IgD-negative memory B cell (primary cell): Measurements from ENCODE around the gene MOK. TPM values are rescaled to one million over a fixed set of nuclear protein-coding genes. Genes with fewer than 3 reads are reported as not detected.

Experiments used
- H3K27ac Mint-ChIP-seq, 3 donors: one replicate each; pipeline ENCODE4 v1.8.0; 2020 to 2022; ENCODE audit warnings: mild to moderate bottlenecking in 3 of 3, mixed read lengths in 3 of 3, moderate library complexity in 1 of 3
- H3K27me3 Mint-ChIP-seq: one replicate; pipeline ENCODE4 v1.8.0; 2021; ENCODE audit warnings: mixed read lengths
- H3K36me3 Mint-ChIP-seq: one replicate; pipeline ENCODE4 v1.8.0; 2020; ENCODE audit warnings: mild to moderate bottlenecking, mixed read lengths
- H3K4me1 Mint-ChIP-seq, 3 donors: one replicate each; pipeline ENCODE4 v1.8.0; 2020 to 2022; ENCODE audit warnings: mixed read lengths in 3 of 3, mild to moderate bottlenecking in 1 of 3
- H3K4me3 Mint-ChIP-seq, 4 donors: one replicate each; pipeline ENCODE4 v1.8.0; 2020 to 2022; ENCODE audit warnings: mild to moderate bottlenecking in 4 of 4, mixed read lengths in 4 of 4, moderate library complexity in 3 of 4
- H3K9me3 Mint-ChIP-seq, 3 donors: one replicate each; pipeline ENCODE4 v1.8.0; 2020 to 2021; ENCODE audit warnings: mixed read lengths in 3 of 3, mild to moderate bottlenecking in 1 of 3
- polyA plus RNA-seq: library from polyadenylated mRNA; unstranded; fragments of 300-500 nt; fragmentation: Illumina TruSeq; gene quantifications from one replicate; pipeline ENCODE4 v1.2.3, GENCODE V29; 2021

MOK gene
- polyA plus RNA-seq, 1 donor from 2014 or later: 0.43 TPM

DNA sequence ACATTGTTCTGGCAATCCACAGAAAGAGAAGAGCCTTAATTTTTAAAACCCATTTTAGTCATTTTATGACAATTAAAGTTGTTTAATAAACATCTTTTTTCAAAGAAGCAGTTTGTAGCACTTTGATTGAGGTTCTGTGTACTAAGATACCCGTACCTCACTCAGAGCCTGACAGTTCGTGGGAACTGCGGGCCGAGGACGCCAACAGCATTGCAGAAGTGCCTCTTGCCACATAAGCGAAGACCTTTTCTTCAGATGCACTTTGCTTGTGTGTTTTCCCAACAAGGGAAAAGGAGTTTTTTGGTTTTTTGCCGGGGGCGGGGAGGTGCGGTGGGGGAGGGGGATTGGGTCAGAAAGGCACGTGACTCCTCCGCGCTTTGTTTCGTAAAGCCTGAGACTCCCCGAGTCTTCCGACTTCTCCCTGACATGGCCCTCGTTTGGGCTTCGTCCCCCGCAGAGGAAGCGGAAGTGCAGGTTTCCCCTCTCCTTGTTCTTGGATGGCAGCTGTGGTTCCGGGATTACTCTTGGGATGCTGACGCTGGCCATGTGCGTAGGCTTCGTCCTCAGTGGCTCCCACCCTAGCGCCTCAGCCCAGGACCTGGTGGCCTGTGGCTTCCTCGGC, 94.4 kb downstream of the MOK start:
- Mint-ChIP-seq H3K9me3 (no peaks in the 10 kb centered on the region), H3K27me3 (no peaks in the 10 kb centered on the region), H3K4me3 (no peak overlapping the region), H3K36me3 (peaks cover 8% of the 10 kb centered on the region), H3K4me1 (no peaks in the 10 kb centered on the region), H3K27ac (no peak overlapping the region)

DNA sequence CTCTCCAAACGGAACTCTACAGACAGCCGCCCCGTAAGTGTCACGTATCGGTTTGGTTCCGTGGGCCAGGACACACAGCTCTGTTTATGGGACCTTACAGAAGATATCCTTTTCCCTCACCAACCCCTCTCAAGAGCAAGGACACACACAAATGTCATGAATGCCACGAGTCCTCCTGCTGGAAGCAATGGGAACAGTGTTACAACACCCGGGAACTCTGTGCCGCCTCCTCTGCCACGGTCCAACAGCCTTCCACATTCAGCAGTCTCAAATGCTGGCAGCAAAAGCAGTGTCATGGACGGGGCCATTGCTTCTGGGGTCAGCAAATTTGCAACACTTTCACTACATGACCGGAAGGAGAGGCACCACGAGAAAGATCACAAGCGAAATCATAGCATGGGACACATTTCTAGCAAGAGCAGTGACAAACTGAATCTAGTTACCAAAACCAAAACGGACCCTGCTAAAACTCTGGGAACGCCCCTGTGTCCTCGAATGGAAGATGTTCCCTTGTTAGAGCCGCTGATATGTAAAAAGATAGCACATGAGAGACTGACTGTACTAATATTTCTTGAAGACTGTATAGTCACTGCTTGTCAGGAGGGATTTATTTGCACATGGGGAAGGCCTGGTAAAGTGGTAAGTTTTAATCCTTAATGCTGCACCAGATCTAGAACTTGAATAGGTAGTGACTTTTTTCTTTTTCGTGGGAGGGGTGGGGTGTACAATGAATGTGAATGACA, 95.6 kb downstream of the MOK start:
- no peaks in the 10 kb centered on the region for H3K9me3 Mint-ChIP-seq
- no peaks in the 10 kb centered on the region for H3K4me1 Mint-ChIP-seq
- H3K4me3 Mint-ChIP-seq: no peak overlapping the region
- peaks cover 10% of the 10 kb centered on the region for H3K36me3 Mint-ChIP-seq
- H3K27ac Mint-ChIP-seq: no peak overlapping the region
- H3K27me3 Mint-ChIP-seq: no peaks in the 10 kb centered on the region

DNA sequence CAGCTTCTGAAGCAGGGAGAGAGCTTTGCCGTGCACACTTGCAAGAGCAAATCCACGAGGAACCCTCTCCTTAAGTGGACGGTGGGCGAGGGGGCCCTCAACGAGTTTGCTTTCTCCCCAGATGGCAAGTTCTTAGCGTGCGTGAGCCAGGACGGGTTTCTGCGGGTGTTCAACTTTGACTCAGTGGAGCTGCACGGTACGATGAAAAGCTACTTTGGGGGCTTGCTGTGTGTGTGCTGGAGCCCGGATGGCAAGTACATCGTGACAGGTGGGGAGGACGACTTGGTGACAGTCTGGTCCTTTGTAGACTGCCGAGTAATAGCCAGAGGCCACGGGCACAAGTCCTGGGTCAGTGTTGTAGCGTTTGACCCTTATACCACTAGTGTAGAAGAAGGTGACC, 96.2 kb downstream of the MOK start:
- H3K36me3 Mint-ChIP-seq: peaks cover 9% of the 10 kb centered on the region
- no peaks in the 10 kb centered on the region for H3K27me3 Mint-ChIP-seq
- no peaks in the 10 kb centered on the region for H3K9me3 Mint-ChIP-seq
- H3K4me1 Mint-ChIP-seq: no peaks in the 10 kb centered on the region
- no peak overlapping the region for H3K27ac Mint-ChIP-seq
- H3K4me3 Mint-ChIP-seq: no peak overlapping the region

DNA sequence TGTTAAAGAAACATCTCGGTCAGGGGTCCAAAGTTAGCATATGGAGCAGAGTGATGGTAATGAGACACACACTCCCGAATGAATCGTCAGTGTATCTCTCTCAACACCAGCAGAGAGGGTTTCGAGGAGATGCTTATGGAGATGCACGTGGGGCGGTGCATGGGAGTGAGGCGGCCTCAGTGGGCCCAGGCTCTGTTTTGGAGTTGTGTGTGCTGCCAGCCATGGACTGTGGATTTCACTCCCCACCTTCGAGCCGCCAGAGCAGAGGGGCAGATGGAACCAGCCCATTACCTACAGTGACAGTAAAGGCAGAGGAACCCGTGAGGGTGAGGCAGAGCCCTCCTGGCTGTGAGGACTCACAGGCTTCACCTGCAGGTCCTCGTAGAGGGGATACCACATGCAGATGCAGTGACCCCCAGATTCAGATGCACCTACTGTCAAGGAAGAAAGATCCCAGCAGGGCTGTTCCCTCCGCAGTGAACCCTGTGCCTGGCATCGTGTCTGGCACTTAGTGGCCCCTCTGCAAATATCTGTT, 97.1 kb downstream of the MOK start:
- H3K9me3 Mint-ChIP-seq: no peaks in the 10 kb centered on the region
- H3K4me3 Mint-ChIP-seq: no peak overlapping the region
- no peaks in the 10 kb centered on the region for H3K4me1 Mint-ChIP-seq
- peaks cover 9% of the 10 kb centered on the region for H3K36me3 Mint-ChIP-seq
- no peak overlapping the region for H3K27ac Mint-ChIP-seq
- no peaks in the 10 kb centered on the region for H3K27me3 Mint-ChIP-seq

DNA sequence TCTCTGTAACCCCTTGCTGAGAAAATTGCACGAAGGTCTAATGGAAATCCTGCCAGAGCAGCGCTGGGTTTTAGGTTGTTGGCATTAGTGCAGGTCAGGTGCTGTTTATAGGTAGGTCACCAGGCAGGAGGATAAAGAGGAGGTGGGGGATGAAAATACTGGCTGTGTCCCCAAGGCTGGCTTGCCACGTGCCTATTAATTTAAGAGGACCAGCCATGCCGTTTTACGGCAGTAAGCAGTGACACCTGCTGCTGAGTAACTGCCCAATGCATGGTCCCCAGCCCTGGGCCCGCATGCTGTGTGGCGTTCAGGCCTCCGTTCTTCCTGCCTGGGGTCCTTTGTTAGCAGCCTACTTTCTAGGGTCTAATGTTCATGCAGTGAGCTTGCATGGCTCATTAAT, 98.0 kb downstream of the MOK start:
- Mint-ChIP-seq H3K27me3 (no peaks in the 10 kb centered on the region), H3K27ac (no peak overlapping the region), H3K4me3 (no peak overlapping the region), H3K4me1 (peaks cover 0 to under 1% (median 0%) of the 10 kb centered on the region in 3 donors), H3K9me3 (no peaks in the 10 kb centered on the region), H3K36me3 (peaks cover 9% of the 10 kb centered on the region)

DNA sequence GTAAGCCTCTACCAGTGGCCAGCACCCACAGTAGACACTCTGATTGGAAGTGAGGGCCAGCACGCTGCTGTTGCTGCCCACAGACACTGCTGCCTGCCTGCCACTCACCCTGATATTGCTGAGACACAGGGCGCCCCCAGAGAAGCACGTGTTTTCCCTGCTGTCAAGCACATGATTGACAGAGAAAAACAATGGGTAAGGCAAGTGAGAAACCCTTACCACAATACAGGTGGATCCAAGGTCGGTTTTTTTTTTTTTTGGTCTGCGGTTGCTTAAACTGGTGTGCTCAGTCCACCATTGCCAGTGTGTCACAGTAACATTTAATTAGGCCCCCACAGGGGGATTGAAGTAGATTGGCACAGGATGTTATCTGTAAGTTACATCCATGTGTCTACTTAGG, 99.4 kb downstream of the MOK start:
- no peaks in the 10 kb centered on the region for H3K27me3 Mint-ChIP-seq
- H3K36me3 Mint-ChIP-seq: peaks cover 10% of the 10 kb centered on the region
- H3K4me3 Mint-ChIP-seq: no peak overlapping the region
- H3K4me1 Mint-ChIP-seq: peaks cover 5 to 8% (median 8%) of the 10 kb centered on the region in 3 donors
- no peak overlapping the region for H3K27ac Mint-ChIP-seq
- H3K9me3 Mint-ChIP-seq: no peaks in the 10 kb centered on the region

DNA sequence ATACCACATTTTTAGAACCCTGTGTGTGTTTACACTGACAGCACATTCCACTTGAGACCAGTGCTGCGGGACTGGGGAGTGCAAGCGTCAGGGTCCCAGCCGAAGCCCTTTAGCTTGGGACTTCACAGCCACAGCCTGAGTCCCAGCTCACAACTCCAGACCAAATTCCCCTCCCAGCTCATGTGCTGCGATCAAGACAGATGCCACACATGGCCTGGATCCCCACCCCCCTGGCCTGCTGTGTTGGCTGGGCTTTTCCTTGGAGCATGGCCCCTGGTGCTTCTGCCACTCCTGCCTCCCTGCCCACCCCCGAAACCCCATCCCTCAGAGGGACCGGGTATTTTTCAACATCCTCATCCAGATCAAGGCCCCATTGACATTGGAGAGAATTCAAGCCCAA, 101.6 kb downstream of the MOK start:
- Mint-ChIP-seq H3K27me3 (no peaks in the 10 kb centered on the region), H3K4me1 (peaks cover 5 to 14% (median 13%) of the 10 kb centered on the region in 3 donors), H3K27ac (no peak overlapping the region), H3K4me3 (no peak overlapping the region), H3K9me3 (no peaks in the 10 kb centered on the region), H3K36me3 (peaks cover 15% of the 10 kb centered on the region)

DNA sequence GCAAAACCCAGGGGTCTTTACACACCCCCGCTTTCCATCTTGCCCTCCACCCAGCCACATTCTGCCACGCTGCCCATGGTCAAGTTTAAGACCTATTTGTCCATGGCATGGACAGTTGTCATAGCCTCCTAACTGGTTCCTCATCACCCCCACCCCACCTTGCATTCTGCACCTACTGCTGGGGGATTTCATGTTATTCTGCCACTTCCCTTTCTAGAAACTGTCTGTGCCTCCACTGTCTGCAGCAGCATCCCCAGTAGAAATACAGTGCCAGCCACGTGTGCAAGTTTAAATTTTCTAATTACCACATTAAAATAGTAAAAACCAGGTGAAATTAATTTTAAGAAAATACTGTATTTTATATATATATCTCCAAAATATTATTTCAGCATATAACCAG, 102.0 kb downstream of the MOK start:
- Mint-ChIP-seq H3K4me1 (peaks cover 5 to 14% (median 13%) of the 10 kb centered on the region in 3 donors), H3K4me3 (no peak overlapping the region), H3K9me3 (no peaks in the 10 kb centered on the region), H3K36me3 (peaks cover 15% of the 10 kb centered on the region), H3K27me3 (no peaks in the 10 kb centered on the region), H3K27ac (no peak overlapping the region)

DNA sequence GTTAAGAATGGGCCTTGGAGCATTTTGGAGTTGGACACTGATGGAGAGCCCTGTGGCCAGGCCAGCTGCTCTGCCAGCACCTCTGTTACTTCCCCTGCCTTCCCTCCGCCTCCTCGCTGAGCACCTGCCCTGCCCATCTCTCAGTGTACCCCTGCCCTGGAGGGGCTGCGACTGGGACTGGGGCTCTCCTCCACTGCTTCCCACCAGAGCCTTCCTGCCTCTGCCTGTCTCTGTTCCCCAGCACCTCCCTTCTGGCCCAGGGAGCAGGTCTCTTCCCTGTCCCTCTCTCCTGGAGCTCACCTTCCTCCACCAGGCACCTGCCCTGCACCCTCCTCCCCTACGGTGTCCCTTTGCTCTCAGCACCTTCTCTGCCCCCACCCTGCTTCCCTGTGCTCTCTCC, 103.2 kb downstream of the MOK start:
- H3K4me3 Mint-ChIP-seq: no peak overlapping the region
- H3K4me1 Mint-ChIP-seq: peaks cover 5 to 14% (median 13%) of the 10 kb centered on the region in 3 donors

DNA sequence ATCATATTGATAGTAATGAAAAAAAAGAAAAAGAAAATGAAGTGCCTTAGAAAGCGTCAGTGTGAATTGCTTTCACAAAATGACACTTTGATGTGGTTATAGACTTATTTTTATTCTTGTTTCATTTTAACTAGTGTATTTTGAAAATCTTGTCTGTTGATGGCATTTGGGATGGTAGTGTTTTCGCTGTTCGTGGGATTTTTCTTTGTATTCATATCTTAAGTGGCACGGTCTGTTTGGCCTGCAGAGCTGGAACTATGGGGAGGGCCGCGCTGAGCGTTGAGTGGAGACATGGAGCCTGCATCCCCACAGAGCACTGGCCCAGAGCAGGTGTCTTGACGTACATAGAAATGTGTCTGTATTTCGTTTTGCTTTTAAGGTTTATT, 103.6 kb downstream of the MOK start:
- Mint-ChIP-seq H3K27ac (peak overlapping the region in 1 of 3 donors; percentile 86), H3K36me3 (peaks cover 12% of the 10 kb centered on the region), H3K27me3 (no peaks in the 10 kb centered on the region), H3K9me3 (no peaks in the 10 kb centered on the region), H3K4me3 (no peak overlapping the region), H3K4me1 (peaks cover 5 to 14% (median 13%) of the 10 kb centered on the region in 3 donors)

More for the DNA sequence above, 103.2 kb downstream of the MOK start:
- Mint-ChIP-seq H3K9me3 (no peaks in the 10 kb centered on the region), H3K36me3 (peaks cover 12% of the 10 kb centered on the region), H3K27ac (peak overlapping the region in 1 of 3 donors; percentile 86), H3K27me3 (no peaks in the 10 kb centered on the region)

DNA sequence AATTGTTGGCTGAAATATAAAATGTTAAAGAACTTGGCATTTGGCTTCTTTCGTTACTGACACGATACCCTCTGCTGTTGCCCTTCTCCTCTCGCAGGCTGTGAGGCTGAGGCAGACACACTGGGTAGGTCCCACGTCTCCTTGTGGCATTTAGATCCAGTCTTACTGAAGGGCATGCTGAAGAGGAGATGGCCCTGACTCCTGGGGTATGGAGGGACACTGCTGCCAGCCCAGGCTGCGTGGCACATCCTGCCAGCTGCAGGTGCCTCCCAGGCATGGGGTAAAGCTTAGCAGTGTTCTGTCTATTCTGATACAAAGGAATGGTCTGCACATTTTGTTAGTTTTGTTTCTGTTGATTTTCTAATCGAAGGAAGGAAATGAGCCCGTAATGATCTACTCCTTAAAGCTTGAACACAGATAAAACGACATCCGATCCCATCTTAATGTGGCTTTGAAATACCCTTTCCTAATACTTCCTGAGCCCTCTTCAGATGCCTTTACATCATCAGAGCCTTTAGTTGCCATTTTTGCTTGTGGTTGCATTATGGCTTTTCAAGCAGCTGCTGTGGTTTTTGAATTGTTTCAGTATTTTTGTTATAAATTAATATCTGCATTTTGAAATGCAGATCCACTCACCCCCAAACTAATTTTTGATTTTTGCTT, 104.1 kb downstream of the MOK start:
- H3K27me3 Mint-ChIP-seq: no peaks in the 10 kb centered on the region
- H3K4me3 Mint-ChIP-seq: no peak overlapping the region
- peak overlapping the region in 1 of 3 donors; percentile 86 for H3K27ac Mint-ChIP-seq
- H3K4me1 Mint-ChIP-seq: peaks cover 5 to 15% (median 13%) of the 10 kb centered on the region in 3 donors
- H3K36me3 Mint-ChIP-seq: peaks cover 16% of the 10 kb centered on the region
- H3K9me3 Mint-ChIP-seq: no peaks in the 10 kb centered on the region

DNA sequence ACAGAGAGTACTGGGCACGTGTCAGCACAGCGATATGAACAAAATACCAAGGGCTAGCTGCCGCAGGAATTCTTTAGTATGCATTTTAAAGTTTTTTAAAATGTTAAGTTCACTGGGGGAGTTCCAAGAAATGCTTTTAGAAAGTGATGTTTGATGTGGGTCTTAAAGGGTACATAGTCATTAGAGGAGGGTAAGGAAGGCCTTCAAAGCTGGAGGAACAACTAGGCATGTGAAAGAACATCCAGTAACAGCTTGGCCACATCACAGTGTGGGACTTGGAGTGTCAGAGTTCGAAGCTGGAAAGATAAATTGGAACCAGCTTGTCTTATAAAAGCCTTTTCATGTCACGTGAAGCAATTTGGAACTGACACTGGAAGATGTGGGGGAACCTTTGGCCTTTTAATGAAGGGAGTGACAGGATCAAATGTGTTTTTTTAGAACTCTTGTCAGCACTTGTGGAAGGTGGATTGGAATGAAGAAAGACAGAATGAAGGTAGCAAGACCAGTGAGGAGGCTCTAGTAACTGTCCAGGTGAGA, 107.6 kb downstream of the MOK start:
- Mint-ChIP-seq H3K9me3 (no peaks in the 10 kb centered on the region), H3K36me3 (peaks cover 14% of the 10 kb centered on the region)

DNA sequence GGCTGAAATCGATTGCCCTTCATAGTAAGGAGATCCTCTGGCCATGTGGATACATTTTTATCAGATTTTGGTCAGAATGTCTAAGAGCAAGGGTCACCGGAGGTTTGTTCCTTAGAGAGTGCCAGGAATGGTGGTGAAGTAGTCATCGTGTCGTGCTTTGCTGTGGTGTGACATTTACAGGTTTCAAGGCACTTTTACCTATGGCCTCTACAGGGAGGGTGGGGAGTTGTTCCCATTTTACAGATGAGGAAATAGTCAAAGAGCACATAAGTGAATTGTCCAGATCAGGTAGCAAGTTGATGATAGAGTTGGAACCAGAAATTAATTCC, 108.1 kb downstream of the MOK start:
- Mint-ChIP-seq H3K4me3 (no peak overlapping the region), H3K27ac (peak overlapping the region in 1 of 3 donors; percentile 46), H3K9me3 (no peaks in the 10 kb centered on the region), H3K36me3 (peaks cover 14% of the 10 kb centered on the region), H3K4me1 (peaks cover 26 to 34% (median 28%) of the 10 kb centered on the region in 3 donors), H3K27me3 (no peaks in the 10 kb centered on the region)

More for the DNA sequence above, 107.6 kb downstream of the MOK start:
- no peak overlapping the region for H3K4me3 Mint-ChIP-seq
- H3K4me1 Mint-ChIP-seq: peaks cover 25 to 33% (median 29%) of the 10 kb centered on the region in 3 donors
- peak overlapping the region in 1 of 3 donors; percentile 3 for H3K27ac Mint-ChIP-seq
- no peaks in the 10 kb centered on the region for H3K27me3 Mint-ChIP-seq

DNA sequence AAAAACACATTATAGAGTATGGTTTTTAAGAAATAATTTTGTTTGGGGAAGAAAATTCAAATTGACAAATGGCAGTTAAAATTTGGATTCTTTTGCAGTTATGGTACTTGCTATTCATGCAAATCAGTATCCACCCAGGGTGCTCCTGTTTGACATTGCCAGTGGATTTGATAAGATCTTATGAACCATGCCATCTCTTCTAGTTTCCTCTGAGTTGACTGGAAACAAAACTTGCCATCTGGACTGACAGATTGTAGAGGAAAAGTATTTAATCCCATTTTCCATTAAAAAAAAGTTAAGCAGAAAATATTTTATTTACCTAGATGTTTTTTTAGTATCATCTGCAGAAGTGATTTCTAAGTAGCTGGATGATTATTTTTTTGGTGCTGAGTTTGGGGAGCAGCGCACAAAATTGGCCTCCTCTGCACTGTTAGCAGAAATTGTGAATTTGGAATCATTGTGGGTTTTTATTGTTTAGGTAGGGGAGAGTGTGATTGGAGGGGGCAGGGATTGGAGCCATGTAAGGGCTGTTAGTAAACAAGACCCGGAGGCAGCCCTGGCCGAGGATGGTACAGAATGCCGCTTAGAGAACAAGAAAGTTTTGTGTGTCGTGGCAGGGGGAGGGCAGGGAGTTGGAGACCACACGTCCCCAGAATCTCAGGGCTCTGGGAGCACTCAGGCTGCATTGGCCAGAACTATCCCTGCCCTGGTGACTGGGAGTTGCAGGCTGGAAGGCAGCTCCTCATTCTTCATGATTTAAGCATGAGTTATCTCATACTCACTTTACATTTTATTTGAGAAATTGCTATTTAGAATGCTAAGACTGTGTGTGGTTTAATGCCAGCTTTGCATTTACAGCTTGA, 108.7 kb downstream of the MOK start:
- Mint-ChIP-seq H3K9me3 (no peaks in the 10 kb centered on the region), H3K4me3 (no peak overlapping the region), H3K27ac (peak overlapping the region in 1 of 3 donors; percentile 46), H3K27me3 (no peaks in the 10 kb centered on the region), H3K36me3 (peaks cover 12% of the 10 kb centered on the region), H3K4me1 (peaks cover 26 to 36% (median 27%) of the 10 kb centered on the region in 3 donors)
